OCI-M2 (cell line): ENCODE data around the gene NDFIP2.

Source experiments
- DNase-seq: peaks from one replicate; lab custom pipeline; 2025; ENCODE audit not compliant: unreplicated experiment; lab: John Stamatoyannopoulos, UW

NDFIP2 gene

DNA sequence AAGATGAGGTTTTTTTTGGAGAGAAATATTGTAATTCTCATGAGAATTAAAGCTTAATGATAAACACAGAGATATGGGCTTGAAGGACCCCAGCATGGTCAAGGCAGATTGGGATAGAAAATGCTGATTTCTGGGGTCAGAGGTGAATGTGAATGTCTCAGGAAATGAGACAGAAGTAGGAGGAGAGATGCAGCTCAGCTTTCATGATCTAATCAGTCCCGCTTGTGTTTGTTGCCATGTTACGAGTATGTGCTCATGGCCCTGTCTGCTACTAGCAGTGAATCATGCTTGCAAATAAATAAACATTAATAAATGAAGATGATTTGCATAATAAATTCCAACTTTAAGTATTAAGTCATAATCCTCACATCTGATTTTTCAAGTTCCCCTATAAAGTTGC is 23.0 kb upstream of the NDFIP2 start:
- no peak for DNase-seq

DNA sequence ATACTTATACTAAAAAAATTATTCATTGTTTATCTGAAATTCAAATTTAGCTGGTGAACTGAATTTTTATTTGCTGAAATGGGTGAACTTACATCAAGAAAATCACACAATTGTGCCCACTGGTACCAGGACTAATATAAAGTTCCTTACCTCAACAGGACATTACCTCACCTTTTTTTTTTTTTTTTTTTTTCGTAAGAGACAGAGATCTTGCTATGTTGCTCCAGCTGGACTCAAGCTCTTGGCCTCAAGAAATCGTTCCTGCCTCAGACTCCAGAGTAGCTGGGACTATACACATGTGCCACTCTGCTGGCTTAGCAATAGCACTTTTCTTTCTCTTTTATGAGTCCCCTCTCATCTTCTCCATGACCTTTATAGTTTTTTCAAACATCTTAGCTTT is 22.5 kb upstream of the NDFIP2 start:
- no peak for DNase-seq

- no peak for DNase-seq
Observed at GRCh38 chr13:79459906-79460305, 21.0 kb upstream of the NDFIP2 start.

- no peak for DNase-seq
Observed at GRCh38 chr13:79462895-79463294, 18.1 kb upstream of the NDFIP2 start.

DNA sequence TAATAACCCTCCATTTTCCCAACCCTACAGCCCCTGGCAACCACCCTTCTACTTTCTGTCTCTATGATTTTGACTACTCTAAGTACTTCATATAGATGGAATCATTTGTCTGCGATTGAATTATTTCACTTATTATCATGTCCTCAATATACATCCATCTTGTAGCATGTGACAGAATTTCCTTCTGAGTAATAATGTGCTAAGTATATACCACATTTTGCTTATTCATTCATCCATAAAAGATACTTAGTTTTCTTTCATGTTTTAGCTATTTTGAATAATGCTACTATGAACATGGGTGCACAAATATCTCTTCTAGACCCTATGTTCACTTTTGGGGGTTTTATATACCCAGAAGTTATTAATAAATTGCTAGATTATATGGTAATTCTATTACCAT is 17.4 kb upstream of the NDFIP2 start:
- no peak for DNase-seq

GRCh38 chr13:79466872-79467271 is 14.1 kb upstream of the NDFIP2 start:
- DNase-seq = no peak

DNA sequence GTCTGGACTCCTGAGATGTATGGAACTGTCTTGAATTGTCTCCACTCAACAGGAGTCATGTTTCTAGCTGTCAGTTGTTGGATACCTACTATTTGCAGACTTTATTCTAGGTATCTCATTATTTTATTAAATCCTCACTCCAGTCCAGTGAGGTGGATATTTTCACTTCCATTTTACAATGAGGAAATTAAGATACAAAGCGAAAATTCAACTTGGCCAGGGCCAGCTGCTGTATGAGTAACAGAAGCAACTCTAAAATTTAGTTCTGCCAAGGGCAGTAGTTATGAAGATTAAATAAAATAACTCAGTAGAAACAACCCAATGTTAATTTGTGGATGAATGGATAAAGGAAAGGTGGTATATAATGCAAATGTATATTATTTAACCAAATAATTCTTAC is 12.6 kb upstream of the NDFIP2 start:
- DNase-seq = no peak

GRCh38 chr13:79468819-79469218 is 12.1 kb upstream of the NDFIP2 start:
- no peak for DNase-seq

GRCh38 chr13:79469608-79470007 is 11.3 kb upstream of the NDFIP2 start:
- DNase-seq = no peak

DNA sequence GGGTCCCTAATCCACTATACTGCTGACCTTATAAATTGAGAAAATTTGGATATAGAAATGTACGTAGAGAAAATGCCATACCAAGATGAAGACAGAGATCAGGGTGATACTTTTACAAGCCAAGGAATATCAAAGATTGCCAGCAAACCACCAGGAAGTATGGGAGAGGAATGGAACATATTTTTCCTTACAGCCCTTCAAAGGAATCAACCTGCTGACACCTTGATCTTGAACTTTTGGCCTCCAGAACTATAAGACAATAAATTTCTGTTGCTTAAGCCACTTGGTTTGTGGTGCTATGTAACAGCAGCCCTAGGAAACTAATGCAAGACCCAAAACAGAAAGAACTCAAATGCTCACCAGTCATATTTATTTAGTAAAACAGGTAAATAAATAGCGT is 10.3 kb upstream of the NDFIP2 start:
- DNase-seq = no peak

DNA sequence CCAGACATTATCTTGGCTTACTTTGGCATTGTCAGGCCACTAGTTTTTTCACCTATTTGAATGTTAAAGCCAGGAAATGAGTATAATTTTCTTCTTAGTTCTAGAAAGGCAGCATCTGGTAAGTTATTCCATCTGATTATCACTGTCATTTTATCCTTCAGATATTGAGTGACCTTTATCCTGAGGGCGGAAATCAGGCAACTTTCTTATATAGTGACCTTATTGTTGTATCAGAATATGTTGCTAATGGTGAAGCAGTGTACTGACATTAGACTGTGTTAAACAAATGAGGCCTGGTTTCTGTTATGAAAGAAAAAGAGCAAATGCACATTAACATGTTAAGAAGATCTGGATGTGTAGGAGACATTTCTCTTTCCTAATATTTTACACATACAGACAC is 5.4 kb upstream of the NDFIP2 start:
- no peak for DNase-seq

DNA sequence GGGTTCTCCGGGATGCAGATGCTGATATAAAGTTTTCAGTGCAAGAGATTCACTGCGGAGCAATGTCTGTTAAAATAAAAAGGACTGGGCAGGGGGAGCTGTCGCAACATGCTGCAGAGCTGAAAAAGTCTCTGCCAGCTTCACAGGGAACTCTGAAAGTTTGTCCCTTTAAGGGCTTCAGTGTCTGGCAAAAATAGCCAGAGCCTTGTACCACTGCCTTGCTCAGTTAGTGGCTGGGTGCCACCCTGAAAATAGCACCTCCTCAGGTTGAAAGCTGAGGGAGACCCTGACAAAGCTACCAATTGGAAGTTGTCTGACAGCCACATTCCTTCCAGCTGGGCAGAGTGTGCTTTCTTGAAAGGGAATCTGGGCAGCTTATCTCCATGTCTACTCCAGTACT is 3.0 kb upstream of the NDFIP2 start:
- DNase-seq = no peak

GRCh38 chr13:79479882-79480281 is 1.1 kb upstream of the NDFIP2 start:
- DNase-seq = no peak

DNA sequence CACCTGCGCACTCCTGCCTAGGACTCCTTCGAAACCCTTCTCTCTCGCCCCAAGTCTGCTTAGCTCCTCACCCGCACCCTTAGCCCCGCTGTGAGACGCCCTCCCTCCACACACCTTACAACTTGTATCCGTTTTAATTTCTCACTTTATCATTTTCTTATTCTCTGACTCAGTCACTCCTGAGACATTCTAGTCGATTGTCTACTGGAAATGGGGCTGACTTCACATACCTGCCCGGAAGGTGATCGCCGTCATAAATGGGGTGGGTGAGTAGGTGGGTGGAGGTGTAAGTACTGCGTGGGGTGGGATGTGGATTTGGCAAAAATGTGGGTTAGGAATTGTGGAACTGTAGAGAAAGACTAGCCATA is 714 bp downstream of the NDFIP2 start:
- no peak for DNase-seq

DNA sequence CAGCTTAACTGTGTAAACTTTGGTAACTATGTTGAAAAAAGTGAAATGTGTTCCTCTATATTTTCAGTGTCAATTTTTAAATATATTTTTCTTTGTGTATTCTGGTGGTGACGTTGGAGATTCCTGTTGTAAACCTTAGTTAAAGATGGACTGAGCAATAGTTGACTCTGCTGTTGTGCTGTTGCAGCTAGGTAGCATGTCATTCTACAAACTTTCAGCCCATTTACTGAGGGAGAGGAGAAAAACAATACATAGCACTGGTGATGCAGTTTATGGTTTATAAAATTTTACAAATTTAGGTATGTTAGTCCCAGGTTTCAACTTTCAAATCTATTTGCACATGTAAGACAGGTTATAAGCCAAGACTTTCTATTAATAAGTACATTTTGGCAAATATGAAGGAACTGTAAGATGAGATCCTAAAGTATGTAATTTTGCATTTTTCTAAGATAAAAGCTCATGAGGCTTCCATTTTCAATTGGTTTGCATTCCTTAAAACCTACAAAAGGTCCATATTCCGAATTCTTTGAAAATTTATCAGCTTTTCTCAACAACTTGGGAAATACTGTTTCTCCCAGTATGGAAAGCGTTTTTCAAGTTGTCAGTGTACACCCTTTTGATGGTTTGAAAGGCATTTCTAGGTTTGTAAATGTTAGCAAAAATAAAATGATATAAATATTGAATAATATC is 1.5 kb downstream of the NDFIP2 start:
- no peak for DNase-seq

DNA sequence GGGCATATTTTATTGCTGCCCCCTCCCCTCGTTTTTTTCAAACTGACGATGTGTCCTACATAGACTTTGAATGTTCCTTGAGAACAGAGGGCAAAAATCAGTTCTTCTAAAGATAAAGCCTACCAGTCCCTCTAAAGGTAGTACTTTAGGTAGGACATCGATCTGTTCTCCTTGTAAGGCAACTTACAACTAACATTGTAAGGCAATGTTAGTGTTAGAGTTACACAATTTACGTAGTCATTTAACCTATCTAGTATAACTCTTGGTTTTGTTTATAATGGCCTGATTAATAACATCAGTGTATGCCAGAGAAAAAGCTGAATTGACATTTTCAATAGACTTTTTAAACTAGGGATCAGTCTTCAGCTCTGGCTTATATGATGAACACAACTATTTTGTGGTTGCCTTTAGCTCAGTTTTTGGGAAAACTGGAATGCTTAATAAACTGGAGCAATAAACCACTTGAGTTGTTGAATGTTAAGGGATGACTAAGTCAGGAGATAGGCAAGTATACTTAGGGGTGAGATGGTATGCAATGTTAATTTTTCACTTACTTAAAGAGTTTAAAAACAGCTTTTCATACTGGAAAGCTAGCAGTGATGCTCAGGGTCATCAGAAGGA is 2.2 kb downstream of the NDFIP2 start:
- DNase-seq = no peak

- no peak for DNase-seq
Observed at GRCh38 chr13:79485014-79485811, 4.3 kb downstream of the NDFIP2 start.

DNA sequence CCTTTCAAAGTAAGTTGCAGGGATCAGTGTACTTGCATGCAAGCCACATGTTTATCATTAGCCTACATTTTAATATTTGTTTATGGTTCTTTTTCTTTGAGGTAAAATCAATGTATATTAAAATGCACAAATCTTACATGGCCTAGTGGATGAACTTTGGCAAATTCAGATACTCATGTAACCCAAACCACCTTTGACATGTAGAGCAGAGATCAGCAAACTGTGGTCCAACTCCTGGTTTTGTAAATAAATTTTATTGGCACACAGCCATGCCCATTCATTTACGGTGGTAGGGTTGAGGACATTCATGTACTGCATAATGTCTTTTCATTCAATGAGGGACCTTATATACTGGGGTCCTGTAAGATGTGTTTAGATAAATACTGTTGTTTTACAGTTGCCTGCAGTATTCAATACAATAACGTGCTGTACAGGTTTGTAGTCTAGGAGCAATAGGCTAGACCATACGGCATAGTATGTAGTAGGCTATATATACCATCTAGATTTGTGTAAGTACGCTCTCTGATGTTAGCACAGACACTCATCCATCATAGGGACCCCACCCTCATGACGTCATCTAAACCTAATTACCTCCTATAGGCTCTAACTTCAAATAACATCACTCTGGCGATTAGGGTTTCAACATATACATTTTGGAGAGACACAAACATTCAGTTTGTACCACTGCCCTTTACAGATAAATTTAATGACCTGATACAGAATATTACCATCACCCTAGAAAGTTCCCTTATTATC is 5.7 kb downstream of the NDFIP2 start:
- DNase-seq = no peak

DNA sequence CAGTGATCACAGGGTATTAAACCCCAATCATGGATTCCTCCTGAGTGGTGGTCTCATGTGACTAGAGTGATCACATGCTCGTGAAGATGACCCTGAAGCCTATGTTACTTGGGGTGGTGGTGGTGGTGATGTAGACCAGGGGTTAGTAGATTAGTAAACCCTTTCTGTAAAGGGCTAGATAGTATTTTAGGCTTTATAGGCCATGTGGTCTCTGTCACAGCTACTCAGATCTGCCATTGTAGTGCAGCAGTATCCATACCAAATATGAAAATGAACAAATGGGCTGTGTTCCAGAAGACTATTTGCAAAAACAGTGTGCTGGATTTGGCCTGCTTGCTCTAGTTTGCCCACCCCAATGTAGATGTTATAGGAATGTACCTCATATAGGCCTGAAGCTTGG is 9.4 kb downstream of the NDFIP2 start:
- DNase-seq = no peak

GRCh38 chr13:79490824-79491223 is 9.9 kb downstream of the NDFIP2 start:
- DNase-seq = no peak

DNA sequence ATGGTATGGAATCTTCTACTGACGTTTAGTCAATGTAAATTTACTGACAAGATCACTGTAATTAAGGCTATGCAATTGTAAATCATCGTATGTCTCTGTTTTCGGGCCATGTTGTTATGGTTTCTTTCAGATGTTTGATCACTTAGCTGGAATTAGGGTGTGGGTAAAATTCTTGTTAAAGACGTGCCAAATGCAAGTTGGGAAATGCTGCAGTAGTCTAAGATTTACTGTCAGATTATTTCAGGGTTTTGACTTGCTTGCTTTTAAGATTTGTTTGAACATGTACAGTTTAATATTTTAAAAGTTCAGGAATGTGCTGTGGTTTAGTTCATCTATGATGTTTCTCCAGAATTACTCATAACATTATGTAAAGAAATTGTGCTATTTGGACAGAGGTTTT is 10.8 kb downstream of the NDFIP2 start:
- no peak for DNase-seq
